Bone marrow (tissue), 2 donors: ENCODE data around the gene SPATA3.
"Not testable (repeated sequence)": the region's sequence is repeated elsewhere in the genome, so short reads cannot be mapped to it uniquely, and the experiment has no call there.

Experiments
- DNase-seq, 2 donors: peaks; one replicate each; lab custom pipeline; 2025; lab: John Stamatoyannopoulos, UW

Gene SPATA3

GRCh38 chr2:230998882-230999281, 3.0 kb downstream of the SPATA3 start:
- DNase-seq, result no peak

DNA sequence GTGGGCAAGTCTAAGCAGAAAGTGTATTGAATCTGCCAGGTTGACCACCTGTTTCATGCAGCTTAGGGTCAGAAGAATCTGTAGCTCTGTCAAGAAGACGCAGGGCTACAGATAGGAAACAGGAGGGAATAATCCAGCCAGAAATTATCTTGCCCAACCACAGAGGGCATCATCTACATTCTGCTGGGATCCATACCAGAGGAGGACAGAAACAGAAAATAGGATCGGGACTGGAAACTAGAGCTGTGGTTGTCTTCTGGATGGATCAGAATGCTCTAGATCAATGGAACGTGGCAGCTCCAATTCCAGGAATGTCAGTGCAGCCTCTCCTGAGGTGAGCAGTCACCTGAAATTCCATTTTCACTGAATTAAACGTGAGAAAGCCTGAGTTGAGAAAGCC, 3.6 kb downstream of the SPATA3 start:
- no peak for DNase-seq

- DNase-seq, result no peak
Measured at GRCh38 chr2:231000211-231000904, 4.4 kb downstream of the SPATA3 start.

- DNase-seq, result no peak
Measured at GRCh38 chr2:231001036-231001435, 5.1 kb downstream of the SPATA3 start.

- DNase-seq, result no peak
Measured at GRCh38 chr2:231001921-231002320, 6.0 kb downstream of the SPATA3 start.

DNA sequence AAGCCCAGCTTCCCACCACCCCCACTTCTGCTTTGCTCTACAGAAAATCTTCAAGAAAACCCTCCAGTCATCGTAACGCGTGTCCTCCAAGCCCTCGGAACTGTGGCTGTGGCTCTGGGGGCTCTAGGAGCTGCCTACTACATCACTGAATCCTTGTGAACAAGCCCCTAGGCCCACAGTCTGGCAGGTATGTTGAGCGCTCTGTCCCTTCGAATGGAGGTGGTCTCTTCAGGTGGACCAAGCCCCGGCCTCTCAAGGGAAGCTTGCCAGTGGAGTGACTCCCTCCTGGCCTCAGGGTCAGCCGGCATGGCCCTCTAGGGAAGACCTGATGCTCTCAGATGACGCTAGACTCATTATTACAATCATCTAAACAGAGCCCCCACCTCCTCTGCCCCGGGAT, 6.7 kb downstream of the SPATA3 start:
- no peak for DNase-seq

DNA sequence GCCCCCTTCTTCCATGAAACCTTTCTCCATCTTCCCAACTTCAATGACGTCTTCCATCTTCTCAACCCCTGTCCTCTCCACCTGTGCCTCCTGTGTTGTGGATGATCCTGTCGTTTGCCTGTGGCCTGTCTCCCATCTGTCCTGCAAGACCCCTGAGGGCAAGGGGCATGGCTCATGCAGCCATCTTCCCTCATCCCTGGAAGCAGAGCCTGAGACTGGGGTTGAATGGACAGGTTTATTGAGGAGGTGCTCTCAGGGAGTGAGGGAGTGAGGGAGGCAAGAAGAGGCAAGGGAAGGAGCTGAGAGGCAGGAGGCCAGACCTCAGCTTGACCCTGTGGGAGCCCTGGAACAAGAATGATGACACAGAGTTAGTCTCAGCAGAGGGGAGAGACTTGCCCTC, 7.3 kb downstream of the SPATA3 start:
- no peak for DNase-seq

DNA sequence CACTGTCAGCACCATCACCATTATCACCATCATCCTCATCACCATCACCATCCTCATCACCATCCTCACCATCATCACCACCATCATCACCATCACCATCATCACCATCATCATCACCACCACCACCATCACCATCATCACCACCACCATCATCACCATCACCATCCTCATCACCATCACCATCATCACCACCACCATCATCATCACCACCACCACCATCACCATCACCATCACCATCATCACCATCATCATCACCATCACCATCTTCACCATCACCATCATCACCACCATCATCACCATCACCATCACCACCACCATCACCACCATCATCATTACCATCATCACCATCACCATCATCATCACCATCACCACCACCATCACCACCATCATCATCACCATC, 9.0 kb downstream of the SPATA3 start:
- DNase-seq, result not testable (repeated sequence)

- DNase-seq, result no peak
Measured at GRCh38 chr2:231007286-231008098, 11.6 kb downstream of the SPATA3 start.

DNA sequence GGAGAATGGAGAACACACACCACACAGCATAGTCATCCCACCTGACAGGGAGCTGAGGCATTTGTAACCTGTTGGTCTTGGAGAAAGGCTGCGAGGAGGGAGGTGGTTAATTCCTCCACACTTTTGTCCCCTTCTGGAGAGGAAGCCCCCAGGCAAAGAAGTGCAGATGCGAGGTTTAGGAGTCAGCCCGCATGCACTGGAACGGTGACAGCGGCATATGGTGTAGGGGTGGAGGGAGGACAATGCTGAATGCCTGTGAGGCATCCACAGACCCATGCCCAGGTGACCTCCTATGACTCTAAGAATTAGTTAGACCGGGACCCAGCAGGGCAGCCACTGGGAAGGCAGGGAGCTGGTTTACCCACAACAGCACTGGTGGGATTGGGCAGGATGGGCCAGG, 12.2 kb downstream of the SPATA3 start:
- DNase-seq, result no peak

- DNase-seq, result no peak
Measured at GRCh38 chr2:231009236-231009919, 13.5 kb downstream of the SPATA3 start.

DNA sequence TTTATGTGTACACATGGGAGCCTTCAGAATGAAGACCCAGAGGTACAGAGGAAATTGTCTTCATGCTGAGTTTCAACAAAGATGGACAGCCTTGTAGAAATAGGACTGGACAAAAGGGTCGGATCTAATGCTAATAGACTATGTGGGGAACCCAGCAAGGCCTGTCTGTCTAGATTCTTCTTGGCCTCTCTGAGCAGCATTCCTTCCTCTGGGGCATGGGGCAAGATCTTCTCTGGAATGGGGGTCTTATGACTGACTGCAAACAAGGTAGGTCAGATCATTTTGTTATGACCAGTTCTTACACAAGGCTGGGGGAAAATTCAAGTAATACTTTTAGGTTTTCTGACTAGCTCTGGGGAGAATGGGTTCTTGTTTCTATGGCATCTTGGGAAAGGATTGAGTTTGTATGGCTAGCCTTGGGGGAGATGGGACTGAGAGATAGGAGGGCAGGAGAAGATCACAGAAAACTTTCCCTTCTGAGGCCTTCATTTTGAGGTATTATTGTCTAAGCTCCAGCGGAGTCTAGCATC, 14.3 kb downstream of the SPATA3 start:
- DNase-seq, result no peak

- no peak for DNase-seq
Measured at GRCh38 chr2:231011526-231011925, 15.6 kb downstream of the SPATA3 start.

- no peak for DNase-seq
Measured at GRCh38 chr2:231012463-231012862, 16.5 kb downstream of the SPATA3 start.

GRCh38 chr2:231013820-231014219, 17.9 kb downstream of the SPATA3 start:
- DNase-seq, result no peak

- no peak for DNase-seq
Measured at GRCh38 chr2:231015478-231015877, 19.6 kb downstream of the SPATA3 start.

DNA sequence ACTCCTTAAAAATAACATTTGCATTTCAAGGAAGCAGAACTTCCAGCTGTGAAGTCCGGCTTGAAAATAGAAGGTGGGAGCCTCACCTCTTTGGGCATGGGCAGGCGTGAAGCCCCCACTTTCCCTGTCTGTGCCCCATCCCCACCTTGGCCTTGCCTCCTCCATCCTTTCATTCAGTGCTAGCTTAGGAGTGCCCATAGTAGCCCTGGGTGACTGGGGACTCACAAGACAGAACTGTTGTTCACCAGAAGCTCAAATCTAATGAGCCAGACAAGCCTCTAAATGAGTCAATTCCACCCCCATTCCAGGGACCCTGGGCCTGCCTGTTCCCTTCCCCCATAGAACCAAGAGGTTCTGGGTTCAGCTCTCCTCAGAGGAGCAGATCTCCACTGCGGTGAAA, 20.0 kb downstream of the SPATA3 start:
- DNase-seq, result no peak

DNA sequence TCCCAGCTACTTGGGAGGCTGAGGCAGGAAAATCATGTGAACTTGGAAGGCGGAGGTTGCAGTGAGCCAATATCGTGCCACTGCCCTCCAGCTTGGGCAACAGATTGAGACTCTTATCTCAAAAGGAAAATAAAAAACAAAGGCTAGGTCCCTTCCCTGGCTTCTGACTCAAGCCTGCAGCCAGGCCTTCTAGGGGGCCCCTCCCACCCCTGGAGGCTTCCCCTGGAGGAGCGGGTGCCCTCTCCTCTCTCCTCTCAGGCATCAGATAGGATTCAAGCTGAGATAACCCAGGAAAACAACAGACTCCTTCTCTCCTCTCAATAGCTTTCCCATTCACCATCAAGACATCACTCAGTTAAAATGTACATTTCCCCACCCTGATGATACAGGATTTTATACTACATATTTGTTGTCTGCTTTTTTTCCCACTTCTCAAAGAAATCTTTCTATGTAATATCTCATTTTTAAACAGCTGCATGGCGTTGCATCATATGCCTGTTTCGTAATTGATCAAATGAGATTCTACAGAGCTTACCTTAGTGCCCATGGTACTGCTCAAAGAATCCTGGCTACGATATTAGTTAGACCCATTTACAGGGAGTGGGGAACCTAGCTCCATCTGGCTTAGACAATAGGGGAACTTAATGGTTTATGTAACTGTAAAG, 20.8 kb downstream of the SPATA3 start:
- no peak for DNase-seq

DNA sequence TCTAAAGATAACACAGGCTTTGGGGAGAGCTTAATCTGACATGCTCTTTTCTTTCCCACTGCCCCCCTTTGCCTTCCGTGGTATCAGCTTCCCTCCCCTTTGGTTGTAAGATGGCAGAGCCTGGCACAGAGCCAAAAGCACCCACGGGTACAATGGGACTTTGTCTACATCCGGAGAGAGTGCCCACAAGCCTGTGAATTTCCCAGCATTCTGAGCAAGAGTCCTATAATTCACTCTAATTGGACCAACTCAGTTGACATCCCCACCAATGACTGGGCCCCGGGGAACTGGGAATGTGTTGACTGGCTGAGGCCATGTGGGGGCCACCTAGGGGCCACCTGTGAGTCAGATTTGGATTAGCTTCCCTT, 21.3 kb downstream of the SPATA3 start:
- DNase-seq, result no peak

GRCh38 chr2:231018184-231018583, 22.3 kb downstream of the SPATA3 start:
- DNase-seq, result no peak

- DNase-seq, result not testable (repeated sequence)
Measured at GRCh38 chr2:231025059-231025458, 29.1 kb downstream of the SPATA3 start.

DNA sequence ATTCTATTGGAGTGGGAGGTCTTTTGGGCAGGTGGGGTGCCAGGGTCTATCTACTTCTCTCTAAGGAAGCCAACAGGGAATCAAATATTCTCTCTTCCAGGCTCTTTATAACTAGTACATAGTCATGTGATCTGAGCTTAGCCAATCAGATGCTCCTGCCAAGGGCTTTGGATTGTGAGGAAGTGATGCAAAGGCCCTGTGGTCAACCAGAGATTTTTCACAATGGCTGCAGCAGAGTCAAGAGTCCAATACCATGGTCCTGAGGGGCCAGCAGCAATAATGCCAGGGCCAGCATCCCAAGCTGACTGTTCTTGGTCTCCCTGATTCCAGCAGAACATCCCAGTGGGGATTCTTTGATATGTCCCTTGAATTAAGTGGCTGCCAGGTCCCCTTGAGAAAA, 33.0 kb downstream of the SPATA3 start:
- DNase-seq, result no peak
